HepG2 (cell line): ENCODE data around the gene PUS3. TPM values are rescaled to one million over a fixed set of nuclear protein-coding genes. Genes with fewer than 3 reads are reported as not detected.

Source experiments
- ARID4A ChIP-seq: sonication (generic); formaldehyde crosslinking; IDR thresholded peaks from 2 replicates; pipeline ENCODE4 v1.5.0; 2020; ENCODE audit warnings: mild to moderate bottlenecking, missing genetic modification reagents, borderline replicate concordance
- BHLHE40 ChIP-seq: IDR thresholded peaks from 2 replicates; pipeline ENCODE4 v1.6.1; 2011; ENCODE audit warnings: low read length, improper control_type of control experiment
- CBX5 ChIP-seq: sonication (generic); formaldehyde crosslinking; IDR thresholded peaks from 2 replicates; pipeline ENCODE4 v1.4.0; 2020; ENCODE audit warnings: missing genetic modification reagents, borderline replicate concordance
- CTCF ChIP-seq: sonication (generic); formaldehyde crosslinking; IDR thresholded peaks from 2 replicates; pipeline ENCODE4 v1.5.0; 2020; ENCODE audit warnings: mild to moderate bottlenecking, missing genetic modification reagents, moderate library complexity
- ELF4 ChIP-seq: sonication (generic); formaldehyde crosslinking; IDR thresholded peaks from 2 replicates; pipeline ENCODE4 v1.5.0; 2020; ENCODE audit warnings: missing genetic modification reagents, mild to moderate bottlenecking, moderate library complexity, borderline replicate concordance
- ESRRA ChIP-seq: sonication (generic); formaldehyde crosslinking; IDR thresholded peaks from 2 replicates; pipeline ENCODE4 v1.5.1; 2020; ENCODE audit warnings: mild to moderate bottlenecking, low read depth, missing genetic modification reagents
- GTF3A ChIP-seq: sonication (generic); formaldehyde crosslinking; conservative IDR thresholded peaks from 2 replicates; pipeline ENCODE4 v1.4.0; 2020; ENCODE audit warnings: mild to moderate bottlenecking, missing genetic modification reagents
- HBP1 ChIP-seq: IDR thresholded peaks from 2 replicates; pipeline ENCODE4 v1.6.1; 2016; ENCODE audit warnings: low read depth, control low read depth
- HMGXB4 ChIP-seq, 2 experiments: sonication (generic) in 1 of 2; formaldehyde crosslinking in 1 of 2; IDR thresholded peaks; 2 replicates each; pipeline versions ENCODE4 v1.4.0 to v1.6.1; 2018 to 2020; ENCODE audit warnings: missing genetic modification reagents in 2 of 2, borderline replicate concordance in 1 of 2, low read depth in 1 of 2, mild to moderate bottlenecking in 1 of 2, missing biosample characterization in 1 of 2
- LCORL ChIP-seq, 2 experiments: fragments of 450-650 bp in 1 of 2; sonication (generic) in 1 of 2; formaldehyde crosslinking in 1 of 2; IDR thresholded peaks; 2 replicates each; pipeline versions ENCODE4 v1.5.0 to v1.6.1; 2017 to 2020; ENCODE audit warnings: antibody characterized with exemption in 1 of 2, missing genetic modification reagents in 1 of 2
- MIXL1 ChIP-seq: IDR thresholded peaks from 2 replicates; pipeline ENCODE4 v1.6.1; 2016
- NR2F1 ChIP-seq, 2 experiments: fragments of 450-650 bp in 1 of 2; formaldehyde crosslinking in 1 of 2; IDR thresholded peaks; 2 replicates each; pipeline versions ENCODE4 v1.5.0 to v1.6.1; 2016 to 2020; ENCODE audit warnings: mild to moderate bottlenecking in 1 of 2, missing compliant biosample characterization in 1 of 2, missing genetic modification reagents in 1 of 2, moderate library complexity in 1 of 2
- NR2F6 ChIP-seq, 2 experiments: IDR thresholded peaks; 2 replicates each; pipeline ENCODE4 v1.6.1; 2016; ENCODE audit warnings: antibody characterized with exemption in 1 of 2, mild to moderate bottlenecking in 1 of 2
- ZNF549 ChIP-seq: sonication (generic); formaldehyde crosslinking; IDR thresholded peaks from 2 replicates; pipeline ENCODE4 v1.5.0; 2020; ENCODE audit warnings: missing genetic modification reagents
- ZNF576 ChIP-seq: sonication (generic); formaldehyde crosslinking; IDR thresholded peaks from 2 replicates; pipeline ENCODE4 v1.4.0; 2020; ENCODE audit warnings: mild to moderate bottlenecking, missing genetic modification reagents
- ZSCAN21 ChIP-seq: sonication (generic); formaldehyde crosslinking; IDR thresholded peaks from 2 replicates; pipeline ENCODE4 v1.8.0; 2022; ENCODE audit warnings: mild to moderate bottlenecking, missing genetic modification reagents, moderate library complexity, borderline replicate concordance
- polyA plus RNA-seq, 8 experiments: library from polyadenylated mRNA; depleted of rRNA in 3 of 8; stranded (reverse) in 7 of 8; unstranded in 1 of 8; fragments of >200 nt; fragmentation: Illumina TruSeq in 4 of 8; extraction: Trizol in 4 of 8; gene quantifications; 2 replicates each; pipeline versions ENCODE4 v1.2.1 to v1.2.3, GENCODE V29; 2011 to 2016; ENCODE audit warnings: low read depth in 4 of 8, missing spikeins in 1 of 8, mixed read lengths in 1 of 8; ENCODE audit not compliant: insufficient read depth in 1 of 8
- total RNA-seq, 5 experiments: library from RNA; depleted of rRNA; stranded (reverse); fragments of >200 nt; fragmentation: Illumina TruSeq; extraction: Trizol; gene quantifications; 2 replicates each; pipeline ENCODE4 v1.2.3, GENCODE V29; 2016; ENCODE audit warnings: low read depth in 1 of 5

Gene PUS3
- total and polyA plus RNA-seq, 2 of the 13 experiments (the other 11 are each of a cell fraction or from before 2014, with no cell fraction given), result 6.0 to 18.2 TPM

GRCh38 chr11:125941619-125942611, 38.9 kb upstream of the PUS3 start (continued):
- peak; percentile 45; the same call in 1 of the 2 replicates for TF ChIP-seq ARID4A (CRISPR knock-in tag)
- no peak for TF ChIP-seq LCORL (IDR thresholded peaks at IDR 0.05)
- peak; percentile 71 for TF ChIP-seq LCORL (CRISPR knock-in tag; IDR thresholded peaks at IDR 0.05)
- peak; percentile 93 for TF ChIP-seq CTCF
- TF ChIP-seq HBP1, result 0 out of 2 replicates have a peak, but pooled peaks have one; percentile 45
- TF ChIP-seq HMGXB4 (CRISPR knock-in tag; IDR thresholded peaks at IDR 0.05; ENCODE audit: borderline replicate concordance in 1 of 2, low read depth in 1 of 2), result peak in 1 of 2 experiments; percentile 69; a peak in 2 of 4 replicates
- no peak for TF ChIP-seq CBX5 (CRISPR knock-in tag)
- TF ChIP-seq ZNF576 (CRISPR knock-in tag), result no peak
- TF ChIP-seq GTF3A (CRISPR knock-in tag), result no peak
- TF ChIP-seq NR2F1 (CRISPR knock-in tag; IDR thresholded peaks at IDR 0.05), result no peak
- 0 out of 2 replicates have a peak, but pooled peaks have one; percentile 16 for TF ChIP-seq MIXL1
- no peak for TF ChIP-seq ELF4
- TF ChIP-seq ZSCAN21 (CRISPR knock-in tag), result 0 out of 2 replicates have a peak, but pooled peaks have one; percentile 43
- TF ChIP-seq NR2F6 (IDR thresholded peaks at IDR 0.05), result no peak
- 0 out of 2 replicates have a peak, but pooled peaks have one; percentile 25 for TF ChIP-seq NR2F6 (CRISPR knock-in tag; IDR thresholded peaks at IDR 0.05)
- peak; percentile 13; the same call in 1 of the 2 replicates for TF ChIP-seq BHLHE40
- TF ChIP-seq ZNF549 (CRISPR knock-in tag), result no peak
- TF ChIP-seq ESRRA (CRISPR knock-in tag), result no peak
